Smooth muscle cell (in vitro differentiated cells): ENCODE results near the gene PACRG. TPM values are rescaled to one million over a fixed set of nuclear protein-coding genes. Genes with fewer than 3 reads are reported as not detected.

Experiments
- DNase-seq: peaks from one replicate; lab custom pipeline; 2025; ENCODE audit not compliant: unreplicated experiment; lab: John Stamatoyannopoulos, UW
- H2AFZ ChIP-seq: fragments of 200-600 bp; sonication (generic); 2 replicates; pipeline ENCODE4 v1.6.0; 2016; ENCODE audit warnings: antibody characterized with exemption, low read depth, mild to moderate bottlenecking
- H3F3A ChIP-seq: fragments of 200-600 bp; sonication (generic); 2 replicates; pipeline ENCODE4 v1.6.0; 2017; ENCODE audit warnings: antibody characterized with exemption, low read depth
- H3K27ac ChIP-seq: fragments of 200-600 bp; sonication (generic); 2 replicates; pipeline ENCODE4 v1.5.1; 2016; ENCODE audit warnings: low read depth, mild to moderate bottlenecking
- H3K27me3 ChIP-seq: fragments of 200-600 bp; sonication (generic); 2 replicates; pipeline ENCODE4 v1.6.1; 2016; ENCODE audit warnings: low read depth, mild to moderate bottlenecking
- H3K36me3 ChIP-seq: fragments of 200-600 bp; sonication (generic); 2 replicates; pipeline ENCODE4 v1.5.1; 2016; ENCODE audit warnings: low read depth
- H3K4me1 ChIP-seq: fragments of 200-600 bp; sonication (generic); 2 replicates; pipeline ENCODE4 v1.5.1; 2016; ENCODE audit warnings: low read depth
- H3K4me2 ChIP-seq: fragments of 200-600 bp; sonication (generic); 2 replicates; pipeline ENCODE4 v1.6.0; 2016; ENCODE audit warnings: mild to moderate bottlenecking
- H3K4me3 ChIP-seq: fragments of 200-600 bp; sonication (generic); 2 replicates; pipeline ENCODE4 v1.5.1; 2016; ENCODE audit warnings: mild to moderate bottlenecking
- H3K79me2 ChIP-seq: fragments of 200-600 bp; sonication (generic); 2 replicates; pipeline ENCODE4 v1.6.0; 2016; ENCODE audit warnings: low read depth, mild to moderate bottlenecking
- H3K9ac ChIP-seq: fragments of 200-600 bp; sonication (generic); 2 replicates; pipeline ENCODE4 v1.6.0; 2016; ENCODE audit warnings: low read depth
- H3K9me3 ChIP-seq: fragments of 200-600 bp; sonication (generic); replicated peaks from 2 replicates; pipeline ENCODE4 v1.5.1; 2016; ENCODE audit warnings: low read depth
- H4K20me1 ChIP-seq: fragments of 200-600 bp; sonication (generic); 2 replicates; pipeline ENCODE4 v1.6.0; 2016; ENCODE audit warnings: low read depth
- WGBS: methylation state at CpG from one replicate; pipeline ENCODE4 v1.1.7; 2016; ENCODE audit warnings: low lambda C conversion rate; 5-methylcytosine and 5-hydroxymethylcytosine counted together
- polyA plus RNA-seq: library from polyadenylated mRNA; unstranded; fragments of >200 nt; fragmentation: Nextera tagmentation; extraction: Ambion mirVana; gene quantifications from 2 replicates; pipeline ENCODE4 v1.2.1, GENCODE V29; 2016
- total RNA-seq: library from RNA; depleted of rRNA; stranded (reverse); fragments of >200 nt; gene quantifications from 2 replicates; pipeline ENCODE4 v1.2.3, GENCODE V29; 2014
- TF ChIP-seq, protein P1 (sequence below): fragments of 200-600 bp; sonication (generic); IDR thresholded peaks from 2 replicates; pipeline ENCODE4 v1.5.1; 2017; ENCODE audit warnings: borderline replicate concordance, mild to moderate bottlenecking, antibody characterized with exemption; ENCODE audit not compliant: insufficient read depth, poor library complexity, severe bottlenecking

PACRG gene
- total and polyA plus RNA-seq, 2 experiments from 2014 or later = not detected

DNA sequence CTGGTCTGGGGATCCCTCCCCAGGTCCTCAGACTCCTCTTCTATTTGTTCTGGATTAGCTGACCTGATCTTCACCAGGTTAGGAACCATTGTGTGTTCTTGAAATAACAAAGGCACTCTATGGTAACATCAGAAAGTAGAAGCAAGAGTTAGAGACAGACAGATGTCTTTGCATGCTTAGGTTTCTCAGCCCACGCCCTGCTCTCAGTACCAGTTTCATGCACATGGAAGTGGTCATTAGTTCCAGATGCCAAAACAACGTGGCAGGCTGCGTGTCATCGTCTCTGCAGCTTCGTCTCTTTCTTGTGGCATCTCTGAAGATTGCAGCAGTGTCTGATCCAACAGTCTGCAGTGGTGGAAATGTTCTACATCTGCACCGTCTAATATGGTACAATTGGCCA, 89.4 kb downstream of the PACRG start:
- Histone ChIP-seq H3K4me1 (no peaks in the 10 kb centered on the region), H3K9me3 (no peaks in the 10 kb centered on the region), H3K4me2 (no peak overlapping the region), H3K27ac (no peak overlapping the region), H3K27me3 (no peaks in the 10 kb centered on the region), H3K9ac (no peak overlapping the region), H3K4me3 (no peak overlapping the region), H3K79me2 (no peaks in the 10 kb centered on the region), H3F3A (no peaks in the 10 kb centered on the region), H3K36me3 (no peaks in the 10 kb centered on the region), H2AFZ (no peak overlapping the region), H4K20me1 (no peaks in the 10 kb centered on the region)
- TF ChIP-seq, protein P1, sequence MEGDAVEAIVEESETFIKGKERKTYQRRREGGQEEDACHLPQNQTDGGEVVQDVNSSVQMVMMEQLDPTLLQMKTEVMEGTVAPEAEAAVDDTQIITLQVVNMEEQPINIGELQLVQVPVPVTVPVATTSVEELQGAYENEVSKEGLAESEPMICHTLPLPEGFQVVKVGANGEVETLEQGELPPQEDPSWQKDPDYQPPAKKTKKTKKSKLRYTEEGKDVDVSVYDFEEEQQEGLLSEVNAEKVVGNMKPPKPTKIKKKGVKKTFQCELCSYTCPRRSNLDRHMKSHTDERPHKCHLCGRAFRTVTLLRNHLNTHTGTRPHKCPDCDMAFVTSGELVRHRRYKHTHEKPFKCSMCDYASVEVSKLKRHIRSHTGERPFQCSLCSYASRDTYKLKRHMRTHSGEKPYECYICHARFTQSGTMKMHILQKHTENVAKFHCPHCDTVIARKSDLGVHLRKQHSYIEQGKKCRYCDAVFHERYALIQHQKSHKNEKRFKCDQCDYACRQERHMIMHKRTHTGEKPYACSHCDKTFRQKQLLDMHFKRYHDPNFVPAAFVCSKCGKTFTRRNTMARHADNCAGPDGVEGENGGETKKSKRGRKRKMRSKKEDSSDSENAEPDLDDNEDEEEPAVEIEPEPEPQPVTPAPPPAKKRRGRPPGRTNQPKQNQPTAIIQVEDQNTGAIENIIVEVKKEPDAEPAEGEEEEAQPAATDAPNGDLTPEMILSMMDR = no peak
- 80% methylated on average over 6 of the region's 6 CpGs for WGBS
- no peak for DNase-seq

DNA sequence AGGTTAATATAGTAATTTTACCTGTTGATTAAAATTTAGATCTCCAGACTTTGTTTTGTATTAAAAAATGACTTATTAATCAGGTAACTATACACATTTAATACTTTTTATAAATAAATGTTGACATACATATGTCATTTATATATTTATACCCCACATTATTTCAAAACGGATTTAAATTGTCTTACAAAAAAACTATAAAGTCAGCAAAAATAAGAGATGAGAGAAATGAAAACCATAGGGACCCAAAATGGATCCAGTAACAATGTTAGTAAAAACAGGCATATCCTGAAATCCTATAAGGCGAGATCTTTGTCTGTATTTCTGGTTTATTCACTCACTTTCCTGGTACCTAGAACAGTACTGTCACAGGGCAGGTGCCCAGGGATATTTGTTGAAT, 91.5 kb downstream of the PACRG start:
- Histone ChIP-seq H3K4me3 (no peak overlapping the region), H4K20me1 (no peaks in the 10 kb centered on the region), H3K27ac (no peak overlapping the region), H3K36me3 (no peaks in the 10 kb centered on the region), H3F3A (no peaks in the 10 kb centered on the region), H3K4me1 (no peaks in the 10 kb centered on the region), H3K9me3 (no peaks in the 10 kb centered on the region), H3K79me2 (no peaks in the 10 kb centered on the region), H3K9ac (no peak overlapping the region), H2AFZ (no peak overlapping the region), H3K27me3 (no peaks in the 10 kb centered on the region), H3K4me2 (no peak overlapping the region)
- 79% methylated on average over 2 of the region's 2 CpGs for WGBS
- TF ChIP-seq, protein P1 = no peak
- DNase-seq = no peak

DNA sequence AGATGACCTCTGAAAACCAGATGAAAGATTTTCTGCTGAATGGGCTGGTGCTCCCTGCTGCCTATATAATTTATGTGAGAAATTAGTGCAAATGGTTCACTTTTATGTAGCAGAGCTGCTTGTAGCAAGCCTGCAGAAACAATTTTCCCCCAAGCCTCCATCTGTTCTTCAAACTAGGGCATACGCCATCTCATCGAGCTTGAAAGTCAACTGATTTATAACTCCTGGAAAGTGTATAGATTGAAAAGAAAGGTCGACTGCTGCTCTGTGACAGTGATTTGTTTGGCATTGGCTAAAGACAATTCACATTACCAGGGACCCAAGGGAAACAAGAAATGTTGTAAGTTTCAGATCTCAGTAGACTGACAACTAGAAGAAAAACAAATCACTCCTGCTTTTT, 93.3 kb downstream of the PACRG start:
- H3K4me2 ChIP-seq = no peak overlapping the region
- no peak overlapping the region for H2AFZ ChIP-seq
- no peaks in the 10 kb centered on the region for H3K79me2 ChIP-seq
- 78% methylated on average over 3 of the region's 3 CpGs for WGBS
- no peak overlapping the region for H3K9ac ChIP-seq
- H3F3A ChIP-seq = no peaks in the 10 kb centered on the region
- no peaks in the 10 kb centered on the region for H4K20me1 ChIP-seq
- H3K4me3 ChIP-seq = no peak overlapping the region
- H3K4me1 ChIP-seq = no peaks in the 10 kb centered on the region
- H3K27me3 ChIP-seq = no peaks in the 10 kb centered on the region
- DNase-seq = no peak
- H3K27ac ChIP-seq = no peak overlapping the region
- no peaks in the 10 kb centered on the region for H3K9me3 ChIP-seq
- TF ChIP-seq, protein P1 = no peak
- no peaks in the 10 kb centered on the region for H3K36me3 ChIP-seq

DNA sequence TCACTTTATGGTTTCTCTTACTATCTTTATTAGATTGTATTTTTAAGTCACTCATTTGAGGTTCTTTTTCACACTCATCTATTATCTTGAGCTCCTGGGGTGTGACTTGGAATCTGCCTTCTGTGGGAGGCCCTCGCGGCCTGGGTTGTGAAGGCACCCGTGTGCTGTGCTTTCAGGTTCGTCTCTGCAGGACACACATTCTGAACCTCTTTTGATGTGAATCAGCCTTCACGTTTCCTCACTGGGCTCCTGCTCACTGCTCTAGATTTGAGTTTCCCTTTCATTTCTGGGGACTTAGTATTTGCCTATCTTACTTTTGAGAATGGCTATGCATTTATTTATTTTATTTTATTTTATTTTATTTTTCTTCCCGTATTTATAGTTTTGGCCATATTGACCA, 97.8 kb downstream of the PACRG start:
- H4K20me1 ChIP-seq = no peaks in the 10 kb centered on the region
- 86% methylated on average over 6 of the region's 6 CpGs for WGBS
- no peak overlapping the region for H3K9ac ChIP-seq
- H3K79me2 ChIP-seq = no peaks in the 10 kb centered on the region
- H3K4me3 ChIP-seq = no peak overlapping the region
- H3K9me3 ChIP-seq = no peaks in the 10 kb centered on the region
- H3K27ac ChIP-seq = no peak overlapping the region
- no peaks in the 10 kb centered on the region for H3K4me1 ChIP-seq
- H3K27me3 ChIP-seq = no peaks in the 10 kb centered on the region
- H2AFZ ChIP-seq = no peak overlapping the region
- TF ChIP-seq, protein P1 = no peak
- H3K36me3 ChIP-seq = no peaks in the 10 kb centered on the region
- DNase-seq = no peak
- no peaks in the 10 kb centered on the region for H3F3A ChIP-seq
- H3K4me2 ChIP-seq = no peak overlapping the region
